Esophagus muscularis mucosa (tissue), 4 donors: ENCODE results near the gene UPK1B. TPM values are rescaled to one million over a fixed set of nuclear protein-coding genes. Genes with fewer than 3 reads are reported as not detected.
"Not testable (repeated sequence)": the region's sequence is repeated elsewhere in the genome, so short reads cannot be mapped to it uniquely, and the experiment has no call there.

Source experiments
- DNase-seq: peaks from one replicate; pipeline ENCODE4 v3.0.0-alpha.2; 2017; ENCODE audit errors: extremely low spot score
- H3K27ac ChIP-seq, 4 donors: fragments of 200-600 bp; sonication (generic); replicated peaks in 1 of 4; 1 replicate in 3 of 4; 2 replicates in 1 of 4; pipeline ENCODE4 v1.5.1; 2016 to 2019; ENCODE audit warnings: mild to moderate bottlenecking in 1 of 4
- H3K27me3 ChIP-seq, 4 donors: fragments of 200-600 bp; sonication (generic); one replicate each; pipeline versions ENCODE4 v1.5.1 to v1.6.0; 2016 to 2019
- H3K36me3 ChIP-seq, 4 donors: fragments of 200-600 bp; sonication (generic); one replicate each; pipeline ENCODE4 v1.5.1; 2016 to 2019
- H3K4me1 ChIP-seq, 4 donors: fragments of 200-600 bp; sonication (generic); one replicate each; pipeline ENCODE4 v1.5.1; 2016 to 2019
- H3K4me3 ChIP-seq, 4 donors: fragments of 200-600 bp; sonication (generic); 1 replicate in 2 of 4; 2 replicates in 2 of 4; pipeline ENCODE4 v1.5.1; 2016 to 2019; ENCODE audit warnings: mild to moderate bottlenecking in 4 of 4, moderate library complexity in 1 of 4
- H3K9me3 ChIP-seq, 4 donors: fragments of 200-600 bp; sonication (generic); 1 replicate in 3 of 4; 2 replicates in 1 of 4; pipeline ENCODE4 v1.5.1; 2016 to 2019
- EP300 ChIP-seq: sonication (generic); formaldehyde crosslinking; IDR thresholded peaks from one replicate; pipeline ENCODE4 v1.6.1; 2017; ENCODE audit warnings: antibody characterized with exemption
- POLR2A ChIP-seq: fragments of 450-650 bp; IDR thresholded peaks from one replicate; pipeline ENCODE4 v1.6.1; 2017; ENCODE audit warnings: antibody characterized with exemption, moderate library complexity, mild to moderate bottlenecking, low read depth
- POLR2AphosphoS5 ChIP-seq, 2 donors: sonication (generic); formaldehyde crosslinking; IDR thresholded peaks; one replicate each; pipeline ENCODE4 v1.6.1; 2017; ENCODE audit warnings: antibody characterized with exemption in 2 of 2
- WGBS: methylation state at CpG from one replicate; pipeline ENCODE4 v1.1.5; 2018; 5-methylcytosine and 5-hydroxymethylcytosine counted together
- intact Hi-C: fragments of 100-400 bp; cut with DNase I; formaldehyde crosslinking; loops from one replicate; pipeline ENCODE4 v1.15.1; 2023
- total RNA-seq, 4 donors: library from RNA; depleted of rRNA; stranded (reverse); fragments of >200 nt; gene quantifications; one replicate each; pipeline versions ENCODE4 v1.1.0 to v1.2.1, GENCODE V29; 2016
- TF ChIP-seq, protein P1 (sequence below), 3 experiments: fragments of 200-600 bp in 2 of 3; fragments of 450-650 bp in 1 of 3; sonication (generic) in 2 of 3; IDR thresholded peaks; one replicate each; pipeline ENCODE4 v1.5.1; 2017 to 2019; ENCODE audit warnings: antibody characterized with exemption in 3 of 3, mild to moderate bottlenecking in 2 of 3, moderate library complexity in 1 of 3

Gene UPK1B
- total RNA-seq = not detected

DNA sequence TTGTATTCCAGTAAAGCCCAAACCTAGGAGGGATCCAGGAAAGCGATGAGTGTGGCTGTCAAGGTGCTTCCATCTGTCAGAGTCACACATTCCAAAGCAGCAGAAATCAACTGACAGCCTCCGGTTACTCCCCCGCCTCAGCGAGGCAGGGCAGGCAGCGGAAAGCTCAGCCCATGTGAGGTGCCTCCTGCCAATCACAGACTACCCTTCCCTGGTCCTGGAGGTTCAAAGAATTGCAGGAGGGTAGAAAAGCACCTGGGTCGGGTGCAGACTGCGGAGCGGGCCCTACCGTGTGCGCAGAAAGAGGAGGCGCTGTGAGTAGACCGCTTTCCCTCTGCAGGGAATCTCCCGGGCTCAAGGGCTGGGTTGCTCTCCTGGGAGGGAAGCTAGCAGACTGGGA is at the start of gene UPK1B:
UPK1B (plus strand) TSS at position 274 of the 400 bp plus-strand sequence. CDS start 13,144 bp downstream, outside the sequence.
- WGBS = 40% methylated on average over 13 of the region's 13 CpGs
- H3K9me3 ChIP-seq = no peaks in the 10 kb centered on the region
- H3K4me3 ChIP-seq = no peak within 1 kb of the TSS
- DNase-seq = no peak
- intact Hi-C loops = no loop called here
- no peak within 1 kb of the TSS for H3K27ac ChIP-seq
- TF ChIP-seq EP300 = no peak
- TF ChIP-seq POLR2A = no peak
- TF ChIP-seq, protein P1, sequence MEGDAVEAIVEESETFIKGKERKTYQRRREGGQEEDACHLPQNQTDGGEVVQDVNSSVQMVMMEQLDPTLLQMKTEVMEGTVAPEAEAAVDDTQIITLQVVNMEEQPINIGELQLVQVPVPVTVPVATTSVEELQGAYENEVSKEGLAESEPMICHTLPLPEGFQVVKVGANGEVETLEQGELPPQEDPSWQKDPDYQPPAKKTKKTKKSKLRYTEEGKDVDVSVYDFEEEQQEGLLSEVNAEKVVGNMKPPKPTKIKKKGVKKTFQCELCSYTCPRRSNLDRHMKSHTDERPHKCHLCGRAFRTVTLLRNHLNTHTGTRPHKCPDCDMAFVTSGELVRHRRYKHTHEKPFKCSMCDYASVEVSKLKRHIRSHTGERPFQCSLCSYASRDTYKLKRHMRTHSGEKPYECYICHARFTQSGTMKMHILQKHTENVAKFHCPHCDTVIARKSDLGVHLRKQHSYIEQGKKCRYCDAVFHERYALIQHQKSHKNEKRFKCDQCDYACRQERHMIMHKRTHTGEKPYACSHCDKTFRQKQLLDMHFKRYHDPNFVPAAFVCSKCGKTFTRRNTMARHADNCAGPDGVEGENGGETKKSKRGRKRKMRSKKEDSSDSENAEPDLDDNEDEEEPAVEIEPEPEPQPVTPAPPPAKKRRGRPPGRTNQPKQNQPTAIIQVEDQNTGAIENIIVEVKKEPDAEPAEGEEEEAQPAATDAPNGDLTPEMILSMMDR (IDR thresholded peaks at IDR 0.05) = no peak
- no peak for TF ChIP-seq POLR2AphosphoS5 (IDR thresholded peaks at IDR 0.05)
- no peaks in the 10 kb centered on the region for H3K4me1 ChIP-seq
- no peaks in the 10 kb centered on the region for H3K27me3 ChIP-seq
- H3K36me3 ChIP-seq = no peaks in the 10 kb centered on the region

DNA sequence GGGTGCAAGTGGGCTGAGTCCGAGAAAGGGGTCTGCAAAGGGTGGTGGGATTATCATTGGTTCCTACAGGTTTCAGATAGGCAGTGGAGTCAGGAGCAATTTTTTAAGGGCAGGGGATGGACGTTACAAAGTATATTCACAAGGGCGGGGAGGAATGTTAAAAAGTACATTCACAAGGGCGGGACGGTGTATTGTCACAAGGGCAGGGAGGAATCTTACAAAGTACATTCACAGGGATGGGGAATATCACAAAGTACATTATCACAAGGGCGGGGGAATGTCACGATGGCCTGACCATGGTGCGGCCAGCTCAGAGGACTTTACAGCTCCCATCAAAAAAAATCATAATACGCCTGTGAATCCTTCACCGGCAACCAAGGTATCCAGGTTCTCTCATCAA is 48.1 kb upstream of the UPK1B start:
- H3K36me3 ChIP-seq = no peaks in the 10 kb centered on the region
- WGBS = 94% methylated on average over 10 of the region's 10 CpGs
- DNase-seq = no peak
- H3K27me3 ChIP-seq = no peaks in the 10 kb centered on the region
- intact Hi-C loops = no loop called here
- no peaks in the 10 kb centered on the region for H3K9me3 ChIP-seq
- no peaks in the 10 kb centered on the region for H3K4me1 ChIP-seq
- no peak for TF ChIP-seq POLR2A
- no peak for TF ChIP-seq EP300
- TF ChIP-seq POLR2AphosphoS5 (IDR thresholded peaks at IDR 0.05) = no peak
- TF ChIP-seq, protein P1 (IDR thresholded peaks at IDR 0.05) = no peak
- H3K27ac ChIP-seq = no peak overlapping the region
- no peak overlapping the region for H3K4me3 ChIP-seq

DNA sequence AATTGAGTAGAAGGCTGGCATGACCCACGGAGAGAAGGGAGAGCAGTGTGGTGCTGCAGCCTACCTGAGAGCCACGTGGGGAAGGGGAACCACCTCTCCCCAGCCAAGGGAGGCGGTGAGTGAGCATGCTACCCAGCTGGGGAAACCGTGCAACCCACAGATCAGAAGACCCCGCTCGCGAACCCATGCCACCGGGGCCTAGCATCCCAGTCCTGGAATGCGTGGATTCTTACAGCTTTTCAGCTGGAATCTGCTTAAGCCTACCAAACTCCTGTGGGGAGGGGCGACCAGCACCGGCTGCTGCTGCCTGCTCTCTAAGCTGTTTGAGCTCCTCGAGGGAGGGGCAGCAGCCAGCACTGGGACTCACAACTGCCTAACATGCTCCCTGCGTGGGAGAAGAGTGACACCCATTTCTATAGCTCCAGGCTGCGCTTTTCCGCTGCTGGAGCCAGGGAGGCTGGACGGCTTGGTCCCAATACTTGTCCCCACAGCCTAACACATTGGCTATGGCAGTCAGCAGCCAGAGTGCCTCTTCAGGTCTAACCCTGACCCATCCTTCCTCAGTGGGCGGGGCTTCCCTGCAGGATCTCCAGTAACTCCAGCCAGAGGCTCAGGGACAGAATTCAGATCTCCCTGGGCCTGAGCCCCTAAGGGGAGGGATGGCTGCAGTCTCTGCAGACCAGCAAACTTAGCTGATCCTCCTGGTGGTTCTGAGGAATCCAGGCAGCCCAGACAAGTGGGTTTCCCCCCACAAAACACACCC is 47.5 kb upstream of the UPK1B start:
- intact Hi-C loops = no loop called here
- WGBS = 78% methylated on average over 6 of the region's 17 CpGs
- H3K36me3 ChIP-seq = no peaks in the 10 kb centered on the region
- H3K4me1 ChIP-seq = no peaks in the 10 kb centered on the region
- H3K27me3 ChIP-seq = no peaks in the 10 kb centered on the region
- no peak overlapping the region for H3K27ac ChIP-seq
- H3K4me3 ChIP-seq = no peak overlapping the region
- no peak for DNase-seq
- no peak for TF ChIP-seq POLR2A
- TF ChIP-seq, protein P1 (IDR thresholded peaks at IDR 0.05) = no peak
- TF ChIP-seq EP300 = no peak
- TF ChIP-seq POLR2AphosphoS5 (IDR thresholded peaks at IDR 0.05) = no peak
- no peaks in the 10 kb centered on the region for H3K9me3 ChIP-seq

DNA sequence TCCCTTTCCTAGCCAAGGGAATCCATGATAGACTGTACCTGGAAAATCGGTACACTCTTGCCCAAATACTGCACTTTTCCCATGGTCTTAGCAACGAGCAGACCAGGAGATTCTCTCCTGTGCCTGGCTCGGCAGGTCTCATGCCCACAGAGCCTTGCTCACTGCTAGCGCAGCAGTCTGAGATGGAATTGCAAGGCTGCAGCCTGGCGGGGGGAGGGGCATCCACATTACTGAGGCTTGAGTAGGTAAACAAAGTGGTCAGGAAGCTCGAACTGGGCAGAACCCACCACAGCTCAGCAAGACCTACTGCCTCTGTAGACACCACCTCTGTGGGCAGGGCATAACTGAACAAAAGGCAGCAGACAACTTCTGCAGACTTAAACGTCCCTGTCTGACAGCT is 43.1 kb upstream of the UPK1B start:
- H3K36me3 ChIP-seq, H3K27me3 ChIP-seq, DNase-seq, H3K4me3 ChIP-seq, H3K9me3 ChIP-seq, intact Hi-C loops, H3K4me1 ChIP-seq, H3K27ac ChIP-seq: not testable (repeated sequence)
- 35% methylated on average over 2 of the region's 7 CpGs for WGBS

DNA sequence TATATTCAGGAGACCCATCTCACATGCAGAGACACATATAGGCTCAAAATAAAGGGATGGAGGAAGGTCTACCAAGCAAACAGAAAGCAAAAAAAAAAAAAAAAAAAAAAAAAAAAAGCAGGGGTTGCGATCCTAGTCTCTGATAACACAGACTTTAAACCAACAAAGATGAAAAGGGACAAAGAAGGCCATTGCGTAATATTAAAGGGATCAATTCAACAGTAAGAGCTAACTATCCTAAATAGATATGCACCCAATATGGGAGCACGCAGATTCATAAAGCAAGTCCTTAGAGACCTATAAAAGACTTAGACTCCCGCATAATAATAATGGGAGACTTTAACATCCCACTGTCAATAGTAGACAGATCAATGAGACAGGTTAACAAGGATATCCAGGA is 41.1 kb upstream of the UPK1B start:
- intact Hi-C loops, H3K4me3 ChIP-seq, DNase-seq, H3K4me1 ChIP-seq, H3K36me3 ChIP-seq, H3K27ac ChIP-seq, H3K27me3 ChIP-seq, H3K9me3 ChIP-seq: not testable (repeated sequence)
- 97% methylated on average over 4 of the region's 4 CpGs for WGBS

DNA sequence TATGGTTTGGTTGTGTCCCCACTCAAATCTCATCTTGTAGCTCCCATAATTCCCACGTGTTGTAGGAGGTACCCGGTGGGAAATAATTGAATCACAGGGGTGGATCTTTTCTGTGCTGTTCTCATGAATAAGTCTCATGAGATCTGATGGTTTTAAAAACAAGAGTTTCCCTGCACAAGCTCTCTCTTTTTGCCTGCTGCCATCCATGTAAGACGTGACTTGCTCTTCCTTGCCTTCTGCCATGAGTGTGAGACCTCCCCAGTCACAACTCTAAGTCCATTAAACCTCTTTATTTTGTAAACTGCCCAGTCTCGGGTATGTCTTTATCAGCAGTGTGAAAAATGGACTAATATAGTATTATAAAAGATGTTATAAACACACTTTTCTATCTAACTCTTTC is 34.0 kb upstream of the UPK1B start:
- intact Hi-C loops, H3K27ac ChIP-seq, DNase-seq, H3K4me3 ChIP-seq, H3K9me3 ChIP-seq, H3K36me3 ChIP-seq, H3K27me3 ChIP-seq, H3K4me1 ChIP-seq: not testable (repeated sequence)
- 77% methylated on average over 4 of the region's 4 CpGs for WGBS
